Heart left ventricle (tissue), 13 donors: ENCODE measurements around the gene DEFB132.

Source experiments
- CTCF ChIP-seq, 12 donors: fragments of 200-600 bp; sonication (generic) in 4 of 12; IDR thresholded peaks; one replicate each; pipeline versions ENCODE4 v1.5.0 to v1.8.0; 2018 to 2022; ENCODE audit warnings: antibody characterized with exemption in 12 of 12, mild to moderate bottlenecking in 5 of 12
- POLR2A ChIP-seq, 2 donors: fragments of 450-650 bp; IDR thresholded peaks; one replicate each; pipeline ENCODE4 v1.6.1; 2017; ENCODE audit warnings: antibody characterized with exemption in 2 of 2, mild to moderate bottlenecking in 2 of 2, moderate library complexity in 2 of 2
- donor health status: ischemic (EF 13 %, LVEDD 7.1; RV severe dilation, severe dysfunction).
- donor health status: DM: no; HTN: yes; CAD: no.
- donor health status: DM: no; HTN: no; CAD: no.
- donor health status: ischemic (EF 25% LVEDD 6.9; RV normal size, moderate dysfunction).
- donor health status: ischemic (EF 25% LVEDD 5.7; RV mildly dilated, moderate dysfunction).
- donor health status: ischemic (EF 35%, LVEDD 5.7; RV mildly dilated, moderate dysfunction).
- donor health status: nonischemic (EF 11% LVEDD 7.7; RV severe dilation, severe dysfunction).
- donor health status: DM: yes; HTN: yes; CAD: no.
- donor health status: PGD.
- donor health status: ischemic (EF 29% LVEDD 5.4; RV normal size, mild dysfunction).
- donor health status: nonischemic (EF 23%, LVEDD 6.1; RV moderate dilation, normal function).

DNA sequence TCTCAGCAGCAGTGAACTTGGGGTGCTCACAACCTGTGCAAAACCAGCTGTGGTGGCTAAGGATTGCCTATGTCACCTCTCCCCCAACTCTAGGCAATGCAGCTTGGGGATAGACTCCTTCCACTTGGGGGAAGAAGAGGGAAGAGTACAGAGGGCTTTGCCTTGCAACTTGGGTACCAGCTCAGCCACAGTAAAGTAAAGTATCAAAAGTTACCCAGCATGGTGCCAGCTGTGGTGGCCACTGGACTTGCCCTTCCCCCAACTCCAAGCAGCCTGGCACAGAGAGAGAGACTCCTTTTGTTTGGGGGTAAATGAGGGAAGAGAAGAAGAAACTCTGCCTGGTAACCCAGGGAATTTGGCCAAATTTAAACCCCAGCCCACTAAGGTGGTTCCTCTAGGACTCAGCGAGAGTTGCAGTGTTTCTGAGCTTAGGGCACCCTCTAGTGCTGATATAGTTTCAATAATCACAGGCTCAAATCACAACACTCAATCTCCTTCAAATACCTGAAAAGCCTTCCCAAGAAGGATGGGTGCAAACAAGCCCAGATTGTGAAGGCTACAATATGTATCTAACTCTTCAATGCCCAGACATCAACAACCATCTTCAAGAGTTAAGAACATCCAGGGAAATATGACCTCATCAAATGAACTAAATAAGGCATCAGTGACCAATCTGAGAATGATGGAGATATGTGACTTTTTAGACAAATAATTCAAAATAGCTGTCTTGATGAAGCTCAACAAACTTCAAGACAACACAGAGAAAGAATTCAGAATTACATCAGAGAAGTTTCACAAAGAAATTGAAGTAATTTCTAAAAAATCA is 38.0 kb upstream of the DEFB132 start:
- TF ChIP-seq CTCF (IDR thresholded peaks at IDR 0.05) (peak in 10 of 12 donors; percentile 24 to 53 (median 40)), POLR2A (IDR thresholded peaks at IDR 0.05) (no peak)
